Daoy (cell line): ENCODE measurements around the gene OBI1. TPM values are rescaled to one million over a fixed set of nuclear protein-coding genes. Genes with fewer than 3 reads are reported as not detected.

Experiments used
- DNase-seq: peaks from one replicate; pipeline ENCODE4 v3.0.0-alpha.2; 2015; ENCODE audit warnings: low read depth
- total RNA-seq: library from RNA; depleted of rRNA; stranded (reverse); fragments of >200 nt; shearing (Covaris generic); gene quantifications from 2 replicates; pipeline ENCODE4 v1.2.3, GENCODE V29; 2014

OBI1 gene
- total RNA-seq, 1 experiment from 2014 or later, result 21.1 TPM

DNA sequence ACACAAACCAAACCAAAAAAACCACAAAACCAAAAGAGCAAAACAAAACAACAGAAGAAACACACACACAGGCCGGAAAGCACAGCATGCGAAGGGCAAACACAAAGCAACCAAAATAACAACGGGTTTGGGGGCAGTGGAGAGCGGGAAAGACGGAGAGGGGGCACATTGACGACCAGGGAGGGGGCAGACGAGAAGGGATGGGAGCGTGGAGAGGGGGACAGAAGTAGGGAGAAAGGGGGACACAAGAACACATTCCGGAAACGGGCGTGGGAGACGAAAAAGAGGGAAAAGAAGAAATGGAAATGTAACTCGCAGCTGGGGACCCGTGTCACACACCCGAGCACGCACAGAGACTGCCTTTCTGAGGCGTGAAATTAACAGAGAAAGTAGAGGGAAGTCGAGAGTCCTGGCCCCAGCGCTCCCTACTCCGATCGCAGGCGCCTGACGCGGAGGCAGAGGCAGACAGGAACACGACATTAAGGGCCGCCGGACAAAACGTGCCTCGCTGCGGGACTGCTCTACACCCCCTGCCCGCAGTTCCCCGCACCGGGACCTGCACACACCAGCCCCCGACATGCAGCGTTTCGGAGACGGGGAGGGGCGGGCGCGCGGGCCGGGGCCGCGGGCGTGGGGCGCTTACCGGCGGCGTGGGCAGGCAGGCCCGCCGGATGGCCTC, 56.3 kb downstream of the OBI1 start:
- DNase-seq, result peak; percentile 41

DNA sequence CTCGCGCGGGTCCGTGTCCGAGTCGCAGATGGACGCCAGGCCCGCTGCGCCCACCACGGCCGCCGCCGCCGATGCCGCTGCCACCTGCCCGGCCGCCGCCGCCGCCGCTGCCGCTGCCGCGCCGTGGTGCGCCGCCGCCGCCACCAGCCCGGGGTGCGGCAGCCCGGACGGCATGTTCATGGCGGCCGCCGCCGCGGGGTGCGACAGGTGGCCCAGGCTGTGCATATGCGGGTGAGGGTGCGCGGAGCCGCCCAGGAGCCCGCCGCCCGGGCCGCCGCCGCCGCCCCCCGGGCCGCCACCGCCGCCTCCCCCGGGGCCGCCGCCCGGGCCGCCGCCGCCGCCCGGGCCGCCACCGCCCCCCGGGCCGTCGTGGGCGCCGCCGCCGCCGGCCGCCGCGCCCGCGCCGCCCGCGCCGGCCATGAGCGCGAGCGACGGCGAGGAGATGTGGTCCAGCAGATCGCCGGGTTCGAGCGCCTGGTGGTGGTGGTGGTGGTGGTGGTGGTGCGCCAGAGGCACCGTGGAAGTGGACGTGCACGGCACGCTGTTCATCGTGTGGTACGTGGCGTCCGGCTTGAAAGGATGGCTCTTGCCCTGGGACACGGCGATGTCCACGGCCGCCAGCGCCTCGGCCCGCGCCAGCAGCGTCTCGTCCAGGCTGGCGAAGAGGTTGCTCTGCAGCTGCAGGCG, 56.9 kb downstream of the OBI1 start:
- no peak for DNase-seq

DNA sequence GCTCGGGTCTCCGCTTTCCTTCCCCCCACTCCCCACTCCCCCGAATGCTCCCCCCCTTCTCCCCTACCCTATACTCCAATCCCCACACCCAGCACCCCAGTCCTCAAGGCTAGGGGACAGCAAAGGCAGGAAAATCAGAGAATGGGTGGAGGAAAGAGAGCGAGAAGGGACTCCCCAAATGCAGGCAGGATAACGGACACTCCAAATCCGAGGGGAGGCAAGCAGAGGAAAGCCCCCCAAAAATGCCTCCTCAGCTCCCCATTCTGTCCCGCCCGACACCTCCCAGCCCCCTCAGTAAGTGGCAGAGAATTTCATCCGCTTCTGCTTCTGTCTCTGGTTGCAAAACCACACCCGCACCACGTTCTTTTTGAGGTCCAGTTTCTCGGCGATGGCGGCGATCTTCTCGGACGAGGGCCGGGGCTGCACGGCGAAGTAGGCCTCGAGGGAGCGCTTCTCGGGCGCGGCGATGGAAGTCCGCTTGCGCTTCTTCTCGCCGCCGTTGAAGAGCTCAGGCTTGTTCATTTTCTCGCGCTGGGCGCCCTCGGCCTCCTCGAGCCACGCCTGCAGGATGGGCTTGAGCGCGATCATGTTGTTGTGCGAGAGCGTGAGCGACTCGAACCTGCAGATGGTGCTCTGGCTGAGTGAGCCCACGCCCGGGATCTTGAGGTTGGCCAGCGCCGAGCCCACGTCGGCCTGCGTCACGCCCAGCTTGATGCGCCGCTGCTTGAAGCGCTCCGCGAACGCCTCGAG, 57.7 kb downstream of the OBI1 start:
- DNase-seq, result no peak

DNA sequence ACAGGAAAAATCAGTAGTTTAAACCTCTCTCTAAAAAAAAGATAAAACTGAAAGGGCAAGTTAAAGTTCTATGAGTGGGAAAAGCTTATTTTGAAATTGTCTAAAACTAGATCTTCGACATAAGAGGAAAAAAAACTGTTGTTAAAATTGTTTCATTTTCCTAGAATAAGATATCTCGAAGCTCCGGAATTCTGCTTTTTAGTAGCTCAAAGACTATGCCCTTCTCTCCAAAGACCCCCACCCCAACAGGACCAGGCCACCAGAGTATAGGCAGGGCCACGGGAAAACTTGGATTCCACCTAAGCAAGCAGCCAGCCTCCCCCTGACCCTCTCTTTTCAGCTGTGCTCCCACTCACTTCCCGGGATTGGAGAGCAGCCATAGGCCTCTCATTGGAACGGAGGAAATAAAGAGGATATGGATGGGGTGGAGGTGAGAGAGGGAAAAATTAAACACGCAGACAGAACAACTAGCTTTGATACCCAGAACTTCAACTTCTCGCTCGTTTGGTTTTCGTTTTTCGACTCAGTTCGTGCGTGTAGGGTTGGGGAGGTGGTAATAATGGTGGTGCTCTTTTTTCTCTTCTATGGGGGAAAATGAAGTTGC, 58.6 kb downstream of the OBI1 start:
- DNase-seq, result no peak

DNA sequence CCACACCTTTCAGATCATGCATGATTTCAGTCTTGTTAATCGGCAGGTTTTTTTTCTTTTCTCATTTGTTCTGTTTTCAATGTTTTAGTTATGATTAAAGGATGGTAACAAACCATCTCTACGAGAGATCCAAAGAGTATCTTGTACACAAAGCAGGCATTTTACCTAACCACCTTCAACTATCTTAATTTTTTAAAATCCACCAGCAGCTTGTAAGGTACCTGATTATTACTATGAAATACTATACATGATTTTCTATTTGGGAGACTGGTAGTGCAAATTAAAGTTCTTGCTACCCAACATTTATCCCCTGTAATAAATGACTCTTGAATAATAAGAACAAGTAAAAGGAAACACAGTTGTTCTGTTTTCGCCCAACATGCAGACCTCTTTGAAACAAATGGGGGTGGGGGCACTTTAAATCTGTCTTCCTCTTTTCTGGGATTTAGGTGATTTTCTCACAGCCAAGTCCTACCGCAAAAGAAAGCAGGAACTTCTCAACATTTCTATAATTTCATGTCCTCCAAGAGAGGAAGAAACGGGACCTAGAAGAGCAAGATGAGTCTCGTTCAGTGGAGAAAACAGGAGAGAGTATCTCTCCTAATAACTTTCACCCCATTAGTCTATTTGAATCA, 59.2 kb downstream of the OBI1 start:
- no peak for DNase-seq

DNA sequence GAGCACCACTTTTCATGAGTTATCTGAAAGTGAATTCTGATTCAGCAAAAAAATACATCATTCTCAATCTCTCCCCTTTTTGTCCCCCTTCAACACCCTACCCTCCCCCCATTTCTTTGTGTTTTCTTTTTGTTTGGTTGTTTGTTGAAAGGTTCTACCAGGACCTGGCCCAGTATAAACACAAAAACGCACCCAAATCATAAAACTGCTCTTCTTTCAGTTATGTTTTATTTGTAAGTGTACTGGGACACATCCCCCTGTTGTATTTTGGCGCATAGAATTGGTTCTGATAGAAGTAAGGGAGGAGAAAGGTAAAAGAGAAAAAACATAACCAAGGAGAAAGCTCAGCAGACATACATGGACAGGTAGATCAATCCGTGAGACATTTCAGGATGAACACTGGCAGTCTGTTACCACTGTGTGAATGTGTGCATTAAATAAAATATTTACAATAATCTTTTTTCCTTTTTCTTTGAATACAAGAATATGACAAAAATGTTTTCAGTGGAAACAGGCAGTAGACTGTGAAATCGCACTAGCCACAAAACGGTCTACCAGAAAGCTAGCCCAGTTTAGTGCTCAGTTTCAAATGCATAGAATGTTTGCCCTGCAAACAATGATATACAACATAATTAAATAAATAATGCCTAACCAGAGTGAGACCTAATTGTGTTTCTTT, 59.9 kb downstream of the OBI1 start:
- DNase-seq, result no peak

DNA sequence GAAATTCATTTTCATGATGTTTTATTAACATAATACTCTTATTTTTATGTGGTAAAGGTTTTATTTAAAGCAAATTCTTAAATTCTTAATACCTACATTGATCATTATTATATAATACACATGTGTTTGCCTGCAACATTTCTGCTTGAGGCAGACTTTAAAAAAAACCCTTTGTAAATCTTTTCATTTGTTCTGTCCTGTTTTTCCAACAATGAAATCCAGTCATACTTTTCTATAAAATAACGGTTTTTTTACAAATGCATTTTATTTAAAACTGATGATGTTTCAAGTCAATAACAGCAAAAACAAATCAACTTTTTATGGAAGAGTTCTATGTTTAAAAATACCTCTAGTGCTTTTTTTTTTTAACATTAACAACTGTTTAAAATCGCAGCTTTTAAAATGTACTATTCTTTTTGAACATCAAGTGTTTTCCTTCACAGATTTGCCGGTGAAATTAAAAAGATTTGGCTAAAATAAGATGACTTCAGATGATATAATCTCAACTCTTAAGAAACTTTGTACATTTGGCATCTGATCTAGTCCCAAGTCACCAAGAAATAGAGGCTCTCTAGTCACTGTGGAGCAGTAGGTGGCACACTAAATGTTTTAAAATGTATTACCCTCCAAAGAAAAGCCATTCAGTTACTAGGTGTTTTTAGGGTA, 60.7 kb downstream of the OBI1 start:
- no peak for DNase-seq

DNA sequence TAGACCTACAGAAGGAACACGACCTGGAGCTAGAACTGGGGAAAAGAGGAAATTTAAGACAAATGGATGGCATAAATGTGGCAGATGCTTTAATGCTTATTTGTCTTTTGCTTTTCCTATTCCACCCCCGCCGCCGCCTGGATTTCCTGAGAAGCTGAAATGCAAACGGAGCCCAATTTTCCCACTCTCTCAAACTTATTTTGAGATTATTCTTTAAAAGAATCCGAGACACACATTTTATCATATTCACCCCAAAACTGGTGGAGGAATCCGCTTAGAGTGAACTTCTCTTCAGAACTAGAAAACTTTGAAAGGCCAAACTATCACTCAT, 61.4 kb downstream of the OBI1 start:
- no peak for DNase-seq

DNA sequence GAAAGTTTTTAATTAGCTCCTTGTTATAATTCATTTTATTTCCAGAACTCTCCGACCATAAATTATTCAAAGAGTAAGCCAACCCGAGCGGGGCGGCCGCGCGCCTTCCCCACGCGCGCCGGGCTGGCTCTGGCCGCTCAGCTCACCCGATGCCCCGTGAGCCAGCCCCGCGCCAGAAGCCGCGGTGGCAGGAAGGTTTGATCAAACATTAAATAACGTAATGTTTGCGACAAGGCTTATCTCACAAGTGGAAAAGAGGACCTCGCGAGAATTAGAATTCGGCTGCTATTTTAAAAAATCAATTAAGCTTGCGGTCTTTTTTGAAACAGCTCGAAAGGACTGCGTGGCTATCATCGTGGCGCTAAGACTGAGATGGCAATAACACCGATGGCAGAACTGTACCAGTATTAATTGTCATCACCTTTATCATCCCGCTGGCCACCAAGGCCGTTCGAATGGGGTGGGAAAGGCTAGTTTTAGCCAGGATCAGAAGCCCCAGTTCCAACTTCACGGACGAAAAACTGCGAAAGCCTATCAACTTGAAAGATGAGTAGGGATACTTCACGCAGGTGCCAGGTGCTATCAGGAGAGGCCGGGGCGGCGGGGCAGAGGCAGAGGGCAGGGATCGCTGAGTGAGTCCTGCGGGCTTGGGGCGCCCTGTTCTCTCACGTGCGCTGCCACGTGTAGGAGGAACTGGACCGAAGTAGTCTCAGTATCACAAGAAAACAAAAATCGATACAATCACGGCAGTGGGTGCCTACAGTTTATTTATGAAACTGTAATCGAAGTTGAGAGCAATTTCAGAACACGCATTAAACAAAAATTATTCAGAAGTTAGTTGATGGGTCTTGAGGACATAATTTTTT, 62.0 kb downstream of the OBI1 start:
- peak; percentile 33 for DNase-seq

DNA sequence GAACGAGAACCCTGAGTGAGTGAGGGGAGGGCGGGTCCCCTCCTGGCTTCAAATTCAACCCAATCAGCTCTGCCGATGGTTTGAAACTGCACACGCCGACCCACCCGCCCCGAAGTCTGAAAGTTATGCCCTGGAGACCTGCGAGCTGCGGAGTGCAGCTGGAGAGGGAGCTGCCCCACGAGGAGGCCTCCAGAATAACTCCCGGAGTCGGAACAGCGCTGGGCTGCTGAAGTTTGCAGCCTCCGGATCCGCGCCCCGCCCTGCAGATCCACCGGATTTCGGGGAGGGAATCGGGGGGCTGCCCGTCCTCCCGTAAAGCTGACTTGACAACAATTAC, 62.6 kb downstream of the OBI1 start:
- peak; percentile 63 for DNase-seq

DNA sequence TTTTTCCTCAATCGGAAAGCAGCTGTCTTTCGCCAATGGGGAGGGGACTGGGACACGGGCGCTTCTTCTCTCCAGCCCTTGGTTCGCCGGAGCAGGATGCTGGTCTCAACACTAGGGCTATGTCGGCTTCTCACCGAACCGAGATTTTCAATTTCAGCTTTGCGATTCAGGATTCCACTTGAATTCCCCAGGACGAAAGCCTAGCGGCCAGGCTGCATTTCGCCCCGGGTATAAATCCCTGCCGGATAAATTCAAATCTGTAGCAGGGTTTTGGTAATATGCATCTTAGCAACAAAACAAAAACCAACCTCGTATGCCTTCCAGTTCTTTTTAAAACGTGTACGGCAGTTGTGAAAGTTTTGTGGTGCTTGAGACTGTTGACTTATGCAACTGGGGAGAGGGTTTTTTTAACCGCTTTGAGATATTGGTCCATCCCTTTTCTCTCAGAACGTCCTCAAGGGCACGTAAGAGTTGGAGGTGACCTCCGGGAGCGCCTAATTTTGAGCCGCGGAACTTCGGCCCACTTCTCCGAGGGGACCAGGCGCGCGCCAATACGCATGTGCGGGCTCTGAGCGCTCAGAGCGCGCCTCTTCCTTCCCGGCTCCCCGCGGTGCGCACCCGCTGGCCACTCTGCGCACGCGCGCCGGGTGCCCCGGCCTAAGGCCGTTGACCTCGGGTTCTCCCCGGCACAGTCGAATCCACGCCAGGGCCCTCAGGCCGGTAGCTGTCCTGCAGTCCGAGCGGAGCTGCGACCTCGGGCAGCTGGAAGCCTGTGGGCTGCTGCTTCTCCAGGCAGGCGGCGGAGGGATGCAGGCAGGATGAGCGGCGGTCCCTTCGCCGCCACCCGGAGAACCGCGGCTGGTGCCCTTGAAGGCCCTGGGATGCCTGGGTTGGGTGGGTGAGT, 63.2 kb downstream of the OBI1 start:
- peak; percentile 78 for DNase-seq

DNA sequence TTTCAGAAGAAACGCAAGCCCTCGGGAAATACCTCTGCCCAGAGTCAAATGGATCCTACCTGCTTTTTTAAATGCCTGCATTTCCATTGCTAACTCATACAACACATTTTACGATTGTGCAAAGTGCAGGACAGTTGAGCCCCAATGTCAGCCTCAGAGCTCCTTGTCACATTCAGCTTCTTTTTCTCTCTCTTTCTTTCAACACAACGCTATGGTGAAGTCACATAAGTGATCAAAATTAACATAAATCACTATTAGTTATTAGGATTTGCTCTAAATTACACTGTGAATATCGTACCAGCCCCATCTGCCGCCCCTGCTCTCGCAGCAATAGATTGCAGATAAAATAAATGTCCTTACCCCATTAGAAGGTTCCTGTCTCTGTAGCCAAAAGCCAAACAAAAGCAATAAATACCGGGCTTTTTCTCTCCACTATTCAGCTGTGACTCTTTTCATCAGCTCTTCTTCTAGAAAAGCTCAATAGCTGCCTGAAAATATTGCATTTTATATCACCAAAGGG, 64.4 kb downstream of the OBI1 start:
- no peak for DNase-seq

DNA sequence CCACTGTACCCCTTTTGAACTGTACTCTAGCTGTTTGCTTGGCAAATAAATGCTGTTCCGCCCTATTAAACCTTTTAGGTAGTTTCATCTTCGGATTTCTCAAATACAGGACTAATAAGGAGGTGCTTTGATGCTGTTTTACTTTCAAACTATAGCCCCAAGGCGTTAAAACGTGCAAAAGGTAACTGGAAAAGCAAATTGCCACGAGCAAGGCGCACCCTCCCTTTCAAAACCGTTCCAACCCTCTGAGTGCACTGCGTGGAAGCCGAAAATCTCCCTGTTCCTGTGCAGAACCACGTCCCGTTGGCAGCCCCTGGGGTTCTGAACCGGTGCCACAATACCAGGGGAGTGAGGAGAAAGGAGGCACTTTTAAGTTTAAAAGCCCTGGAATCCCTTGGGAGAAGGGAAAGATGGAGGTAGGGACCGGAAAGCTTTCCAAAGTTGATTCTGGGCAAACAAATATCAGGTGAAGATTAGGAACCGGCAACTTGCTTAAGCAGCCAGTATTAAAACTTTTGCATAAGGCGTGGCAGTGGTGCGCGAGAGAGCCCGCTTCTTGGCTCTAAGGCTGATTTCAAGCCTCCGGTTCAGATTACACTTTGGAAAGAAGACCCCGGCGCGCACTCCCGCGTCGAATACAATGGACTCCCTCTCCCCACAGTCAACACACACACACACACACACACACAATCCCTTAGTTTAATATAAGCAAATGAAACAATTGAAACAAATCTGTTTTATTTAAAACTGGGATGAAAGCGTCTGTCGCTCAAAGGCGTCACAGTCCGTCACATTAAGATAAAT, 65.1 kb downstream of the OBI1 start:
- no peak for DNase-seq

DNA sequence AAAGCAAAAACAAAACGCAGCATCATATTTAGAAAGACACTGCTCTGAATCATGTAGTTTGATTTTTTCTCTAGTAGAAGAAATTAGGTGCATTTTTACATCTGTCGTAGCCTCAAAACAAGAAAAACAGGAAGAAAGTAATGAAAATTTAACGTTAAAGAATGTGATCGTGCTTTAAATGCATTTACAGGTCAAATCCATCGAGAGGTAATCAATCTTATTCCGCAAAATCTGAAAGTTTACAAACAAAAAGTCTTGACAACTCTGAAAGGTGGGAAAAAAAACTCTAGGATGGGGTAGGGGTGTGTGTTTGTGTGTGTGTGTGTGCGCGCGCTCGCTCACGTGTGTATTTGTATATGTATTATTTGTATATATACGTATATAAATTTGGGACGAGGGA, 65.8 kb downstream of the OBI1 start:
- DNase-seq, result no peak

DNA sequence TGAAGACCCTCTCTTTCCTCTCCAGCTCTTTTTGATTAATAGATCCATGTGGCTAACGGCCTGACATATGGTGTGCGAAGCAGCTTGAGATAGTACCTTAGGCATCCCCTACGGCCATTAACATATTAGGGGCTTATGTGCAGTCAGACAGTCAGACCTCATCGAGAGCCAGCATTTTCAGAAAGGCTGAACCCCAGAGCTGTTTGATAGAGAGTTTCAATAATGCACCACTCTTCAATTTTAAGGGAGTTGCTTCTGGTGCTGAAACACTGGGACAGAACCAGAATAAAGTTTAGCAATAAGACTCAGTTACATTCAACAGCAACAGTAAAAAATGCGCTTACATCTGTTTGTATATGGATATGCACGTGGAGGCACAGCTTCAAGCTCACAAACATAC, 66.4 kb downstream of the OBI1 start:
- no peak for DNase-seq

DNA sequence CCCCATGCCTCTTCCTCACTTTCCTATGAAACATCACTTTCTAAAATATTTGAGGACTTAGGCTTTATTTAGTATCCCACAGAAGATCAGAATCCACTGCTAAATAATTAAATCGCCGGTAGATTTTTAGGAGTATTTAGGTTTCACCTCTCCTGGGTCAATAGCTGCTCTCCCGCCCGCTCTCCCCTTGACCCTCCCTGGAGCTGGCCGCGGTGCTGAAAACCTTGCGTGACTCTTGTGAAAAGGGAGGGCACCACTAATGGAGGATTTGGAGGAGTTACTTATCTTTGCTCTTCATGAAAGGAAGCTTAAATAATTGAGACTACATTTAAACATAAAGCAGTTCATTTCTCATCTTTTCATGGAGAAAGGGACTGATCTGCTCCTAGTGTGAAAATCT, 69.7 kb downstream of the OBI1 start:
- peak; percentile 52 for DNase-seq

DNA sequence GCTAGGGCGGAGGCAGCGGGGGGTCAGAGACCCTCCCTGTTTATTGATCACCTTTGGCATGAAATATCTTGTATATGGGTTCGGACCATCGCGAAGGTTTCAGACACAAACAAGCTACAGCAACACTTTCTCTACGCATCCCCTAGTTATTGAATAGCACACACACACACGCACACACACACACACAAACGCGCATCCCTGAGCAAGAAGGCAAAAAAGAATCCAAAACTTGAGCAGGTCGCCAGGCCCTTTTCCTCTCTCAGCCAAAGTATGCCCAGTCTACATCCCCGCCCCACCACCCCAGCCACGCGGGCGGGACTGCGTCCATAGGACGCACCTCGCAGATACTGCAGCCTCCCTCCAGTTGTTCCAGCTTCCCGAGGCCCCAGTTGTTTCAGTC, 71.6 kb downstream of the OBI1 start:
- no peak for DNase-seq

DNA sequence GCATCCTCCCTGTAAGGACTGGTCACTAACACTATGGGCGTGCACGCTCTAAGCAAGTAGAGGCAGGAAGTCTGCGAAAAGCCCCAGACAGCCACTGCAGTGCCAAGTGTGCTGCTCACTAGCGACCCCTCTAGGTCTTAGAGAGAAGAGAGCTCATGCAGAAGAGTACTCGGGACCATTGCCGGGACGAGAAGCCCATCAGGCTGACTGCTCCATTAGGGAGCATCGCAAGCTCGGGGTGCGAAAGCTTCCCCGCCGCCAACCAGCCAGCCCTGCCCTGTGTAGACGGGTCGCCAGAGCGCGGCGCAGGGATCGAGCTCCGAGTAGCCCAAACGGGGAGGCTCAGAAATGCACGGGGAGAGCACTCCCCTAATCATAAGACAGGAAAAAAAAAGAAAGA, 72.2 kb downstream of the OBI1 start:
- peak; percentile 67 for DNase-seq
